PFSK-1 (cell line): ENCODE data around the gene SALL1.

Experiments
- FOXP2 ChIP-seq: optimal IDR thresholded peaks from 2 replicates; pipeline ENCODE3; 2011; ENCODE audit warnings: borderline replicate concordance, control low read depth, inconsistent platforms; ENCODE audit not compliant: insufficient read depth; ENCODE audit errors: extremely low read length, extremely low read depth
- POLR2AphosphoS5 ChIP-seq: IDR thresholded peaks from 2 replicates; pipeline ENCODE4 v1.6.1; 2012; ENCODE audit warnings: low read depth, mild to moderate bottlenecking, control low read depth, low read length, moderate library complexity
- REST ChIP-seq, 2 experiments: IDR thresholded peaks; 2 replicates each; pipeline versions ENCODE4 v1.6.1 to v1.8.0; 2011 to 2012; ENCODE audit warnings: low read depth in 2 of 2, low read length in 2 of 2, control low read depth in 1 of 2, inconsistent platforms in 1 of 2, mild to moderate bottlenecking in 1 of 2, moderate library complexity in 1 of 2; ENCODE audit not compliant: insufficient read depth in 1 of 2
- SIN3A ChIP-seq: IDR thresholded peaks from 2 replicates; pipeline ENCODE4 v1.6.1; 2012; ENCODE audit warnings: mild to moderate bottlenecking, low read length, moderate library complexity, borderline replicate concordance; ENCODE audit not compliant: insufficient read depth
- TAF1 ChIP-seq: IDR thresholded peaks from 2 replicates; pipeline ENCODE4 v1.6.1; 2012; ENCODE audit warnings: low read length, control low read depth, borderline replicate concordance; ENCODE audit not compliant: insufficient read depth

Gene SALL1

GRCh38 chr16:51097729-51098128 is 53.3 kb downstream of the SALL1 start:
- no peak for TF ChIP-seq FOXP2
- TF ChIP-seq POLR2AphosphoS5: no peak
- no peak for TF ChIP-seq SIN3A
- no peak for TF ChIP-seq TAF1
- no peak for TF ChIP-seq REST (IDR thresholded peaks at IDR 0.05; ENCODE audit: insufficient read depth in 1 of 2, low read depth in 2 of 2, low read length in 2 of 2)

- TF ChIP-seq POLR2AphosphoS5 (no peak), REST (IDR thresholded peaks at IDR 0.05; ENCODE audit: insufficient read depth in 1 of 2, low read depth in 2 of 2, low read length in 2 of 2) (no peak), FOXP2 (no peak), TAF1 (no peak), SIN3A (no peak)
Measured at GRCh38 chr16:51095890-51096626, 55.0 kb downstream of the SALL1 start.

- TF ChIP-seq SIN3A (no peak), POLR2AphosphoS5 (no peak), REST (IDR thresholded peaks at IDR 0.05; ENCODE audit: insufficient read depth in 1 of 2, low read depth in 2 of 2, low read length in 2 of 2) (no peak), TAF1 (no peak), FOXP2 (no peak)
Measured at GRCh38 chr16:51095084-51095881, 55.8 kb downstream of the SALL1 start.

GRCh38 chr16:51093726-51094280 is 57.3 kb downstream of the SALL1 start:
- TF ChIP-seq TAF1: no peak
- TF ChIP-seq SIN3A: no peak
- TF ChIP-seq POLR2AphosphoS5: no peak
- no peak for TF ChIP-seq REST (IDR thresholded peaks at IDR 0.05; ENCODE audit: insufficient read depth in 1 of 2, low read depth in 2 of 2, low read length in 2 of 2)
- no peak for TF ChIP-seq FOXP2
